GM12874 (cell line): Measurements from ENCODE around the gene FBXO45.

Experiments
- CTCF ChIP-seq: IDR thresholded peaks from 2 replicates; pipeline ENCODE4 v1.5.1; 2011; ENCODE audit warnings: low read depth, mild to moderate bottlenecking, control low read depth, low read length, moderate library complexity; ENCODE audit not compliant: insufficient read depth

FBXO45 gene

GRCh38 chr3:196600359-196600758 is 31.9 kb downstream of the FBXO45 start:
- no peak for TF ChIP-seq CTCF

- no peak for TF ChIP-seq CTCF
Measured at GRCh38 chr3:196602673-196603072, 34.2 kb downstream of the FBXO45 start.

GRCh38 chr3:196603683-196604082 is 35.2 kb downstream of the FBXO45 start:
- TF ChIP-seq CTCF = no peak

GRCh38 chr3:196604548-196604947 is 36.1 kb downstream of the FBXO45 start:
- no peak for TF ChIP-seq CTCF

- no peak for TF ChIP-seq CTCF
Measured at GRCh38 chr3:196608693-196609092, 40.2 kb downstream of the FBXO45 start.

GRCh38 chr3:196609343-196609775 is 40.9 kb downstream of the FBXO45 start:
- peak; percentile 80 for TF ChIP-seq CTCF

- TF ChIP-seq CTCF = no peak
Measured at GRCh38 chr3:196609805-196610515, 41.5 kb downstream of the FBXO45 start.
